Osteoblast (primary cell): ENCODE data around the gene SZT2. TPM values are rescaled to one million over a fixed set of nuclear protein-coding genes. Genes with fewer than 3 reads are reported as not detected.
"Not testable (repeated sequence)": the region's sequence is repeated elsewhere in the genome, so short reads cannot be mapped to it uniquely, and the experiment has no call there.

ENCODE experiments used
- DNase-seq: peaks from one replicate; pipeline ENCODE4 v3.0.0; 2011; ENCODE audit warnings: low spot score, mixed read lengths; ENCODE audit not compliant: insufficient read length; ENCODE audit errors: missing footprints
- H2AFZ ChIP-seq: 2 replicates; pipeline ENCODE4 v1.6.0; 2011; ENCODE audit warnings: mild to moderate bottlenecking, low read length
- H3K27ac ChIP-seq: 2 replicates; pipeline ENCODE4 v1.5.1; 2011; ENCODE audit warnings: mild to moderate bottlenecking, low read depth, low read length, moderate library complexity
- H3K27me3 ChIP-seq: 2 replicates; pipeline ENCODE4 v1.6.0; 2012; ENCODE audit warnings: mild to moderate bottlenecking, control low read depth, inconsistent platforms, low read length, moderate library complexity; ENCODE audit not compliant: insufficient read depth
- H3K36me3 ChIP-seq: 2 replicates; pipeline ENCODE4 v1.5.1; 2011; ENCODE audit warnings: mild to moderate bottlenecking, low read length, control low read depth, moderate library complexity; ENCODE audit not compliant: insufficient read depth
- H3K4me1 ChIP-seq: 2 replicates; pipeline ENCODE4 v1.5.1; 2011; ENCODE audit warnings: mild to moderate bottlenecking, low read length, control low read depth, moderate library complexity; ENCODE audit not compliant: insufficient read depth
- H3K4me2 ChIP-seq: 2 replicates; pipeline ENCODE4 v1.6.0; 2011; ENCODE audit warnings: mild to moderate bottlenecking, low read length; ENCODE audit not compliant: insufficient read depth
- H3K4me3 ChIP-seq: fragments of 200-600 bp; sonication (generic); 3 replicates; pipeline ENCODE4 v1.5.1; 2012; ENCODE audit warnings: mild to moderate bottlenecking, low read length, inconsistent platforms; ENCODE audit not compliant: insufficient read depth
- H3K79me2 ChIP-seq: 2 replicates; pipeline ENCODE4 v1.6.0; 2012; ENCODE audit warnings: mild to moderate bottlenecking, low read length, control low read depth, inconsistent platforms; ENCODE audit not compliant: insufficient read depth
- H3K9me3 ChIP-seq: 2 replicates; pipeline ENCODE4 v1.5.1; 2011; ENCODE audit warnings: low read depth, low read length, control low read depth
- H4K20me1 ChIP-seq: 2 replicates; pipeline ENCODE4 v1.6.0; 2012; ENCODE audit warnings: mild to moderate bottlenecking, low read length, control low read depth; ENCODE audit not compliant: insufficient read depth
- CTCF ChIP-seq: IDR thresholded peaks from 2 replicates; pipeline ENCODE4 v1.5.1; 2011; ENCODE audit warnings: mild to moderate bottlenecking, low read depth, low read length, moderate library complexity; ENCODE audit errors: extremely low read depth
- total RNA-seq: library from RNA; depleted of rRNA; stranded (reverse); fragments of >200 nt; gene quantifications from 2 replicates; pipeline ENCODE4 v1.2.3, GENCODE V29; 2012

Gene SZT2
- total RNA-seq, 1 donor = 42.0 TPM

GRCh38 chr1:43493661-43494450 is 104.2 kb downstream of the SZT2 start:
- DNase-seq = no peak
- H3K4me1 ChIP-seq = peaks cover 6% of the 10 kb centered on the region
- no peak overlapping the region for H3K4me3 ChIP-seq
- no peaks in the 10 kb centered on the region for H3K9me3 ChIP-seq
- H3K4me2 ChIP-seq = peak overlapping the region; percentile 39
- no peaks in the 10 kb centered on the region for H3K27me3 ChIP-seq
- no peak overlapping the region for H3K27ac ChIP-seq
- TF ChIP-seq CTCF = no peak
- no peaks in the 10 kb centered on the region for H3K79me2 ChIP-seq
- peak overlapping the region; percentile 87 for H2AFZ ChIP-seq
- H3K36me3 ChIP-seq = no peaks in the 10 kb centered on the region
- H4K20me1 ChIP-seq = no peaks in the 10 kb centered on the region

GRCh38 chr1:43495204-43495603 is 105.5 kb downstream of the SZT2 start:
- no peak for TF ChIP-seq CTCF
- peaks cover 6% of the 10 kb centered on the region for H3K4me1 ChIP-seq
- no peaks in the 10 kb centered on the region for H4K20me1 ChIP-seq
- no peak for DNase-seq
- no peak overlapping the region for H3K27ac ChIP-seq
- no peak overlapping the region for H3K4me3 ChIP-seq
- H3K4me2 ChIP-seq = no peak overlapping the region
- no peaks in the 10 kb centered on the region for H3K36me3 ChIP-seq
- H3K27me3 ChIP-seq = no peaks in the 10 kb centered on the region
- no peak overlapping the region for H2AFZ ChIP-seq
- no peaks in the 10 kb centered on the region for H3K79me2 ChIP-seq
- H3K9me3 ChIP-seq = no peaks in the 10 kb centered on the region

GRCh38 chr1:43499898-43500297 is 110.2 kb downstream of the SZT2 start:
- Histone ChIP-seq H2AFZ (no peak overlapping the region), H3K4me1 (no peaks in the 10 kb centered on the region), H3K79me2 (no peaks in the 10 kb centered on the region), H4K20me1 (no peaks in the 10 kb centered on the region), H3K27ac (no peak overlapping the region), H3K9me3 (no peaks in the 10 kb centered on the region), H3K36me3 (no peaks in the 10 kb centered on the region), H3K4me3 (no peak overlapping the region), H3K27me3 (no peaks in the 10 kb centered on the region), H3K4me2 (no peak overlapping the region)
- no peak for TF ChIP-seq CTCF
- no peak for DNase-seq

- DNase-seq, H3K27me3 ChIP-seq, H3K4me1 ChIP-seq, H3K27ac ChIP-seq, H4K20me1 ChIP-seq, H2AFZ ChIP-seq, H3K36me3 ChIP-seq, H3K79me2 ChIP-seq, H3K4me2 ChIP-seq, H3K9me3 ChIP-seq, H3K4me3 ChIP-seq: not testable (repeated sequence)
Observed at GRCh38 chr1:43501806-43502205, 112.1 kb downstream of the SZT2 start.
